K562 (cell line): ENCODE measurements around the gene IFI27L1. TPM values are rescaled to one million over a fixed set of nuclear protein-coding genes. Genes with fewer than 3 reads are reported as not detected.

ENCODE experiments used
- ATAC-seq: fragments of 200-7000 bp; cut with Tn5 transposase; 3 replicates; pipeline ENCODE4 v1.9.1; 2020; ENCODE audit warnings: moderate library complexity
- BruUV-seq: library from RNA; stranded (reverse); fragments of 400-500 nt; replicated peaks from 2 replicates; lab custom pipeline; 2021; lab: Mats Ljungman, UMichigan
- CTCF ChIA-PET: fragments of 300-600 bp; formaldehyde crosslinking; extraction: SDS; loops from one replicate; lab custom pipeline; 2021; ENCODE audit warnings: low intra/inter-chr PET ratio; lab: Yijun Ruan, JAX
- POLR2A ChIA-PET: fragments of 300-600, 350-650 bp; sonication (Branson Sonifier 250); formaldehyde crosslinking; extraction: SDS; loops from one replicate; lab custom pipeline; 2021; ENCODE audit warnings: antibody characterized with exemption, inconsistent platforms; lab: Yijun Ruan, JAX
- DNase-seq, 4 experiments: peaks; one replicate each; pipeline versions ENCODE4 v3.0.0 to v3.0.0-alpha.2; 2011 to 2018; ENCODE audit warnings: low spot score in 3 of 4, mixed read lengths in 3 of 4; ENCODE audit errors: extremely low read depth in 1 of 4
- FAIRE-seq: peaks from 2 replicates; lab custom pipeline; 2011; peaks lifted over from hg19 to GRCh38; lab: Jason Lieb, UNC
- H2AFZ ChIP-seq: 2 replicates; pipeline ENCODE4 v1.6.0; 2011; ENCODE audit warnings: low read depth, low read length, control low read depth, inconsistent platforms
- H3K27ac ChIP-seq: fragments of 200-600 bp; 3 replicates; pipeline ENCODE4 v1.8.0; 2011; ENCODE audit warnings: low read depth, mild to moderate bottlenecking, control low read depth, inconsistent platforms, low read length, moderate library complexity, mixed read lengths; ENCODE audit errors: extremely low read depth
- H3K27me3 ChIP-seq, 2 experiments: fragments of 300-600 bp in 1 of 2; 2 replicates in 1 of 2; 3 replicates in 1 of 2; pipeline versions ENCODE4 v1.6.0 to v1.8.0; 2011; ENCODE audit warnings: inconsistent platforms in 2 of 2, low read length in 2 of 2, mild to moderate bottlenecking in 1 of 2, mixed read lengths in 1 of 2, moderate library complexity in 1 of 2; ENCODE audit not compliant: control insufficient read depth in 2 of 2, insufficient read depth in 2 of 2
- H3K36me3 ChIP-seq: fragments of 300-600 bp; 3 replicates; pipeline ENCODE4 v1.8.0; 2011; ENCODE audit warnings: mild to moderate bottlenecking, low read length, inconsistent platforms; ENCODE audit not compliant: control insufficient read depth, insufficient read depth
- H3K4me1 ChIP-seq, 2 experiments: fragments of 200-600 bp in 1 of 2; replicated peaks in 1 of 2; 2 replicates in 1 of 2; 3 replicates in 1 of 2; pipeline versions ENCODE4 v1.5.1 to v1.8.0; 2011; ENCODE audit warnings: inconsistent platforms in 2 of 2, low read length in 2 of 2, mild to moderate bottlenecking in 1 of 2, mixed read lengths in 1 of 2, moderate library complexity in 1 of 2; ENCODE audit not compliant: control insufficient read depth in 2 of 2, insufficient read depth in 2 of 2
- H3K4me2 ChIP-seq: 2 replicates; pipeline ENCODE4 v1.6.1; 2011; ENCODE audit warnings: low read length, control low read depth, inconsistent platforms, mixed read lengths; ENCODE audit not compliant: insufficient read depth
- H3K4me3 ChIP-seq: fragments of 200-600 bp; sonication (generic), shearing (Covaris generic); 2 replicates; pipeline ENCODE4 v1.5.1; 2016; ENCODE audit warnings: control low read depth, inconsistent platforms
- H3K79me2 ChIP-seq: fragments of 200-600 bp; 3 replicates; pipeline ENCODE4 v1.8.0; 2011; ENCODE audit warnings: low read length, inconsistent platforms; ENCODE audit not compliant: control insufficient read depth, insufficient read depth
- H3K9ac ChIP-seq, 2 experiments: 2 replicates each; pipeline versions ENCODE4 v1.6.0 to v1.6.1; 2011; ENCODE audit warnings: low read depth in 2 of 2, low read length in 2 of 2, control low read depth in 1 of 2, inconsistent platforms in 1 of 2, mild to moderate bottlenecking in 1 of 2, mixed read lengths in 1 of 2; ENCODE audit not compliant: insufficient read depth in 1 of 2
- H3K9me1 ChIP-seq: one replicate; pipeline ENCODE4 v1.6.0; 2011; ENCODE audit warnings: inconsistent platforms, mild to moderate bottlenecking, low read length, moderate library complexity; ENCODE audit not compliant: control insufficient read depth, insufficient read depth
- H3K9me3 ChIP-seq: replicated peaks from 2 replicates; pipeline ENCODE4 v1.5.1; 2011; ENCODE audit warnings: low read depth, low read length, inconsistent platforms; ENCODE audit not compliant: control insufficient read depth, insufficient read depth
- H4K20me1 ChIP-seq: replicated peaks from 2 replicates; pipeline ENCODE4 v1.6.1; 2011; ENCODE audit warnings: low read length, inconsistent platforms, mixed read lengths; ENCODE audit not compliant: control insufficient read depth, insufficient read depth
- DNMT1 ChIP-seq: fragments of 450-650 bp; IDR thresholded peaks from 2 replicates; pipeline ENCODE4 v1.6.1; 2016; ENCODE audit warnings: antibody characterized with exemption, mild to moderate bottlenecking
- KAT8 ChIP-seq: fragments of 450-650 bp; IDR thresholded peaks from 2 replicates; pipeline ENCODE4 v1.6.1; 2016; ENCODE audit warnings: low read depth, mild to moderate bottlenecking
- ZNF57 ChIP-seq: fragments of 450-650 bp; formaldehyde crosslinking; IDR thresholded peaks from 2 replicates; pipeline ENCODE4 v1.4.0; 2020; ENCODE audit warnings: mild to moderate bottlenecking, moderate library complexity
- WGBS: fragments of 100-300 bp; shearing (Covaris generic); methylation state at CpG from one replicate; pipeline ENCODE4 v1.1.6; 2016; ENCODE audit warnings: low coverage, mixed read lengths; ENCODE audit not compliant: insufficient coverage; ENCODE audit errors: missing lambda C conversion rate; 5-methylcytosine and 5-hydroxymethylcytosine counted together
- in situ Hi-C: fragments of 300-500 bp; cut with MboI; formaldehyde crosslinking; loops from 4 replicates; pipeline ENCODE4 v1.15.0; 2018; ENCODE audit warnings: inconsistent platforms, mixed read lengths
- intact Hi-C: fragments of 100-400 bp; cut with micrococcal nuclease; formaldehyde crosslinking; loops from 2 replicates; pipeline ENCODE4 v1.14.2; 2022
- polyA plus RNA-seq, 8 experiments: library from polyadenylated mRNA; depleted of rRNA in 4 of 8; stranded (reverse) in 5 of 8; unstranded in 3 of 8; fragments of >200 nt; fragmentation: Nextera tagmentation in 2 of 8; fragmentation: Illumina TruSeq in 1 of 8; extraction: Ambion mirVana in 2 of 8; extraction: Trizol in 1 of 8; gene quantifications; 2 replicates each; pipeline versions ENCODE4 v1.2.1 to v1.2.3, GENCODE V29; 2011 to 2014; ENCODE audit warnings: inconsistent platforms in 1 of 8, missing spikeins in 1 of 8
- total RNA-seq, 7 experiments: library from RNA; depleted of rRNA in 6 of 7; stranded (reverse); fragments of >200 nt in 6 of 7; fragmentation: Illumina TruSeq in 2 of 7; extraction: Trizol in 2 of 7; gene quantifications; 2 replicates each; pipeline versions ENCODE4 v1.2.1 to v1.2.3, GENCODE V29; 2011 to 2021; ENCODE audit warnings: low replicate concordance in 1 of 7
- TF ChIP-seq, protein P1 (sequence below): sonication (generic); formaldehyde crosslinking; IDR thresholded peaks from 2 replicates; pipeline ENCODE4 v1.8.1; 2023; ENCODE audit warnings: missing genetic modification reagents, mild to moderate bottlenecking, borderline replicate concordance
- TF ChIP-seq, protein P2 (sequence below), 2 experiments: fragments of 450-650 bp; conservative IDR thresholded peaks; 2 replicates each; pipeline ENCODE4 v1.6.1; 2017; ENCODE audit warnings: mild to moderate bottlenecking in 2 of 2, moderate library complexity in 2 of 2
- TF ChIP-seq, protein P3 (sequence below): sonication (generic); formaldehyde crosslinking; IDR thresholded peaks from 2 replicates; pipeline ENCODE4 v1.8.0; 2022; ENCODE audit warnings: missing genetic modification reagents, mild to moderate bottlenecking, borderline replicate concordance

The IFI27L1 gene
- total and polyA plus RNA-seq, 9 of the 15 experiments (the other 6 are each of a cell fraction or from before 2014, with no cell fraction given) = 14.5 to 28.0 (median 23.8) TPM

DNA sequence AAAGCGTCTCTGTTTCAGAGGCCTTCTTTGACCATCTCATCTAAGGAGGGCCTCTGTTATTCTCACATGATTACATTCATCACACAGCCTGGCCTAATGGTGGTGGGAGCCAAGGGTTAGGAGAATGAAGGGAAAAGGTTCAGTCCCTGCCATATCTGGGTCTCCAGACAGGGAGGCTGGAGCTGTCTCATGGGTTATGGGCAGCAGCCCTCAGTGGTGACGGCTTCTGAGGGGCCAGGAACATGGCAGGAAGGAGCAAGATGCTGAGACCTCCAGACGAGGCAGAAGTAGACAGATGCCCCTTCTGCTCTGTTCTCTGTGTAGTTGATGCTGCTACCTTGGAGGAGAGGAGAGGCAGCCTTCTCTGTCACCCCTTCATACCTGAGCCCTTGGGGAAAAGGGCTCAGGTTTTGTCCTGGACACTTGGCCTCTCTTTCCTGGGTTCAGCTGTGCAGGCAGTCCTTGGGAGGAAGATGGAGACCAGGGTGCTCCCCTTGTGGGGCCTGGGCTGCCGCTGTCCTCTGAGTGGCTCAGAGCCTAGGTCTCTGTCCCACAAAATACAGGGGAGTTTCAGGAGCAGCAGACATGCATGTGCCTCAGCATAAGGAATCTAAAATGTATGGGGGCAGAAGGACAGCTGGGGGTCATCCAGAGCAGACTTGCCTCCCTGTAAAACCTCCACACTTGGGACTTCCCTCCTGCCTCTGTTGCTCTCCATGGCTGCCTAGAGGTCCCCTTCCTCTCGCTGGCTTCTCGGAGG, 44.7 kb downstream of the IFI27L1 start:
- no peaks in the 10 kb centered on the region for H3K79me2 ChIP-seq
- ChIA-PET CTCF (no interaction called here), POLR2A (no interaction called here)
- DNase-seq (no peak), ATAC-seq (no peak), FAIRE-seq (no peak)
- no peaks in the 10 kb centered on the region for H3K9me1 ChIP-seq
- no peaks in the 10 kb centered on the region for H3K9me3 ChIP-seq
- H3K36me3 ChIP-seq = no peaks in the 10 kb centered on the region
- no peak overlapping the region for H3K4me3 ChIP-seq
- no peak overlapping the region for H2AFZ ChIP-seq
- H3K4me1 ChIP-seq = peaks cover 0 to 7% of the 10 kb centered on the region in 2 experiments; a peak in 3 of 5 replicates
- H3K9ac ChIP-seq = no peak overlapping the region
- H3K4me2 ChIP-seq = no peak overlapping the region
- WGBS = 8% methylated on average over 4 of the region's 6 CpGs
- in situ Hi-C loops (no loop called here), intact Hi-C loops (no loop called here)
- no peak overlapping the region for H3K27ac ChIP-seq
- H3K27me3 ChIP-seq = peaks cover 0 to 20% of the 10 kb centered on the region in 2 experiments; a peak in 2 of 5 replicates
- TF ChIP-seq DNMT1 = no peak
- TF ChIP-seq, protein P1, sequence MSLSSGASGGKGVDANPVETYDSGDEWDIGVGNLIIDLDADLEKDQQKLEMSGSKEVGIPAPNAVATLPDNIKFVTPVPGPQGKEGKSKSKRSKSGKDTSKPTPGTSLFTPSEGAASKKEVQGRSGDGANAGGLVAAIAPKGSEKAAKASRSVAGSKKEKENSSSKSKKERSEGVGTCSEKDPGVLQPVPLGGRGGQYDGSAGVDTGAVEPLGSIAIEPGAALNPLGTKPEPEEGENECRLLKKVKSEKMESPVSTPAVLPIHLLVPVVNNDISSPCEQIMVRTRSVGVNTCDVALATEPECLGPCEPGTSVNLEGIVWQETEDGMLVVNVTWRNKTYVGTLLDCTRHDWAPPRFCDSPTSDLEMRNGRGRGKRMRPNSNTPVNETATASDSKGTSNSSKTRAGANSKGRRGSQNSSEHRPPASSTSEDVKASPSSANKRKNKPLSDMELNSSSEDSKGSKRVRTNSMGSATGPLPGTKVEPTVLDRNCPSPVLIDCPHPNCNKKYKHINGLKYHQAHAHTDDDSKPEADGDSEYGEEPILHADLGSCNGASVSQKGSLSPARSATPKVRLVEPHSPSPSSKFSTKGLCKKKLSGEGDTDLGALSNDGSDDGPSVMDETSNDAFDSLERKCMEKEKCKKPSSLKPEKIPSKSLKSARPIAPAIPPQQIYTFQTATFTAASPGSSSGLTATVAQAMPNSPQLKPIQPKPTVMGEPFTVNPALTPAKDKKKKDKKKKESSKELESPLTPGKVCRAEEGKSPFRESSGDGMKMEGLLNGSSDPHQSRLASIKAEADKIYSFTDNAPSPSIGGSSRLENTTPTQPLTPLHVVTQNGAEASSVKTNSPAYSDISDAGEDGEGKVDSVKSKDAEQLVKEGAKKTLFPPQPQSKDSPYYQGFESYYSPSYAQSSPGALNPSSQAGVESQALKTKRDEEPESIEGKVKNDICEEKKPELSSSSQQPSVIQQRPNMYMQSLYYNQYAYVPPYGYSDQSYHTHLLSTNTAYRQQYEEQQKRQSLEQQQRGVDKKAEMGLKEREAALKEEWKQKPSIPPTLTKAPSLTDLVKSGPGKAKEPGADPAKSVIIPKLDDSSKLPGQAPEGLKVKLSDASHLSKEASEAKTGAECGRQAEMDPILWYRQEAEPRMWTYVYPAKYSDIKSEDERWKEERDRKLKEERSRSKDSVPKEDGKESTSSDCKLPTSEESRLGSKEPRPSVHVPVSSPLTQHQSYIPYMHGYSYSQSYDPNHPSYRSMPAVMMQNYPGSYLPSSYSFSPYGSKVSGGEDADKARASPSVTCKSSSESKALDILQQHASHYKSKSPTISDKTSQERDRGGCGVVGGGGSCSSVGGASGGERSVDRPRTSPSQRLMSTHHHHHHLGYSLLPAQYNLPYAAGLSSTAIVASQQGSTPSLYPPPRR (CRISPR knock-in tag) = no peak
- TF ChIP-seq, protein P2, sequence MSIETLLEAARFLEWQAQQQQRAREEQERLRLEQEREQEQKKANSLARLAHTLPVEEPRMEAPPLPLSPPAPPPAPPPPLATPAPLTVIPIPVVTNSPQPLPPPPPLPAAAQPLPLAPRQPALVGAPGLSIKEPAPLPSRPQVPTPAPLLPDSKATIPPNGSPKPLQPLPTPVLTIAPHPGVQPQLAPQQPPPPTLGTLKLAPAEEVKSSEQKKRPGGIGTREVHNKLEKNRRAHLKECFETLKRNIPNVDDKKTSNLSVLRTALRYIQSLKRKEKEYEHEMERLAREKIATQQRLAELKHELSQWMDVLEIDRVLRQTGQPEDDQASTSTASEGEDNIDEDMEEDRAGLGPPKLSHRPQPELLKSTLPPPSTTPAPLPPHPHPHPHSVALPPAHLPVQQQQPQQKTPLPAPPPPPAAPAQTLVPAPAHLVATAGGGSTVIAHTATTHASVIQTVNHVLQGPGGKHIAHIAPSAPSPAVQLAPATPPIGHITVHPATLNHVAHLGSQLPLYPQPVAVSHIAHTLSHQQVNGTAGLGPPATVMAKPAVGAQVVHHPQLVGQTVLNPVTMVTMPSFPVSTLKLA (conservative IDR thresholded peaks at IDR 0.05) = no peak
- no peak for TF ChIP-seq KAT8
- TF ChIP-seq, protein P3, sequence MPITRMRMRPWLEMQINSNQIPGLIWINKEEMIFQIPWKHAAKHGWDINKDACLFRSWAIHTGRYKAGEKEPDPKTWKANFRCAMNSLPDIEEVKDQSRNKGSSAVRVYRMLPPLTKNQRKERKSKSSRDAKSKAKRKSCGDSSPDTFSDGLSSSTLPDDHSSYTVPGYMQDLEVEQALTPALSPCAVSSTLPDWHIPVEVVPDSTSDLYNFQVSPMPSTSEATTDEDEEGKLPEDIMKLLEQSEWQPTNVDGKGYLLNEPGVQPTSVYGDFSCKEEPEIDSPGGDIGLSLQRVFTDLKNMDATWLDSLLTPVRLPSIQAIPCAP = no peak
- TF ChIP-seq ZNF57 = no peak
- no peaks in the 10 kb centered on the region for H4K20me1 ChIP-seq
- no TSS peak for BruUV-seq
